Mammary epithelial cell (primary cell): ENCODE results near the gene IMMP2L.

Experiments used
- EZH2 ChIP-seq: IDR thresholded peaks from 2 replicates; pipeline ENCODE4 v1.6.1; 2012; ENCODE audit warnings: low read length, inconsistent platforms, borderline replicate concordance
- TF ChIP-seq, protein P1 (sequence below), 2 donors: IDR thresholded peaks in 1 of 2; conservative IDR thresholded peaks in 1 of 2; 2 replicates each; pipeline ENCODE4 v1.5.1; 2011 to 2012; ENCODE audit warnings: inconsistent platforms in 2 of 2, low read length in 2 of 2, mild to moderate bottlenecking in 2 of 2, control low read depth in 1 of 2, low read depth in 1 of 2; ENCODE audit not compliant: insufficient read depth in 1 of 2; ENCODE audit errors: extremely low read depth in 1 of 2

GRCh38 chr7:111059833-111060232 lies 502.5 kb downstream of the IMMP2L start:
- no peak for TF ChIP-seq EZH2
- TF ChIP-seq, protein P1, sequence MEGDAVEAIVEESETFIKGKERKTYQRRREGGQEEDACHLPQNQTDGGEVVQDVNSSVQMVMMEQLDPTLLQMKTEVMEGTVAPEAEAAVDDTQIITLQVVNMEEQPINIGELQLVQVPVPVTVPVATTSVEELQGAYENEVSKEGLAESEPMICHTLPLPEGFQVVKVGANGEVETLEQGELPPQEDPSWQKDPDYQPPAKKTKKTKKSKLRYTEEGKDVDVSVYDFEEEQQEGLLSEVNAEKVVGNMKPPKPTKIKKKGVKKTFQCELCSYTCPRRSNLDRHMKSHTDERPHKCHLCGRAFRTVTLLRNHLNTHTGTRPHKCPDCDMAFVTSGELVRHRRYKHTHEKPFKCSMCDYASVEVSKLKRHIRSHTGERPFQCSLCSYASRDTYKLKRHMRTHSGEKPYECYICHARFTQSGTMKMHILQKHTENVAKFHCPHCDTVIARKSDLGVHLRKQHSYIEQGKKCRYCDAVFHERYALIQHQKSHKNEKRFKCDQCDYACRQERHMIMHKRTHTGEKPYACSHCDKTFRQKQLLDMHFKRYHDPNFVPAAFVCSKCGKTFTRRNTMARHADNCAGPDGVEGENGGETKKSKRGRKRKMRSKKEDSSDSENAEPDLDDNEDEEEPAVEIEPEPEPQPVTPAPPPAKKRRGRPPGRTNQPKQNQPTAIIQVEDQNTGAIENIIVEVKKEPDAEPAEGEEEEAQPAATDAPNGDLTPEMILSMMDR (conservative IDR thresholded peaks at IDR 0.05 in 1 of 2, IDR thresholded peaks at IDR 0.05 in 1 of 2; ENCODE audit: extremely low read depth in 1 of 2, insufficient read depth in 1 of 2, low read depth in 1 of 2, low read length in 2 of 2), result no peak
